B cell (primary cell): ENCODE measurements around the gene SOD3. TPM values are rescaled to one million over a fixed set of nuclear protein-coding genes. Genes with fewer than 3 reads are reported as not detected.

Experiments
- ATAC-seq: fragments of 200-7000 bp; cut with Tn5 transposase; one replicate; pipeline ENCODE4 v1.10.0; 2021; ENCODE audit warnings: low read depth, mild to moderate bottlenecking, moderate number of reproducible peaks, moderate library complexity
- CTCF ChIA-PET: fragments of 350-600 bp; sonication (Branson Sonifier 250); formaldehyde crosslinking; loops from one replicate; lab custom pipeline; 2021; ENCODE audit warnings: antibody characterized with exemption, inconsistent platforms; lab: Charles Lee
- POLR2A ChIA-PET: fragments of 350-600 bp; sonication (Branson Sonifier 250); formaldehyde crosslinking; loops from one replicate; lab custom pipeline; 2021; ENCODE audit warnings: antibody characterized with exemption; lab: Charles Lee
- DNase-seq: peaks from one replicate; pipeline ENCODE4 v3.0.0; 2013
- H2AFZ ChIP-seq: 2 replicates; pipeline ENCODE4 v1.6.1; 2012; ENCODE audit warnings: mild to moderate bottlenecking, low read depth, low read length; ENCODE audit not compliant: insufficient read depth, poor library complexity, severe bottlenecking
- H3K27ac ChIP-seq, 2 donors: 1 replicate in 1 of 2; 2 replicates in 1 of 2; pipeline ENCODE4 v1.5.1; 2012 to 2013; ENCODE audit warnings: low read length in 2 of 2, mild to moderate bottlenecking in 2 of 2, moderate library complexity in 1 of 2
- H3K27me3 ChIP-seq, 4 experiments: fragments of 200-600 bp in 1 of 4; sonication (generic) in 1 of 4; replicated peaks in 1 of 4; 1 replicate in 2 of 4; 2 replicates in 2 of 4; pipeline versions ENCODE4 v1.6.1 to v1.7.0; 2013 to 2016; ENCODE audit warnings: low read length in 3 of 4, mild to moderate bottlenecking in 2 of 4, mixed read lengths in 1 of 4, moderate library complexity in 1 of 4; ENCODE audit not compliant: insufficient read depth in 4 of 4, control insufficient read depth in 3 of 4; ENCODE audit errors: control extremely low read depth in 1 of 4
- H3K36me3 ChIP-seq, 2 experiments: replicated peaks in 1 of 2; 1 replicate in 1 of 2; 2 replicates in 1 of 2; pipeline versions ENCODE4 v1.6.1 to v1.7.1; 2013; ENCODE audit warnings: low read length in 1 of 2; ENCODE audit not compliant: insufficient read depth in 2 of 2, control insufficient read depth in 1 of 2; ENCODE audit errors: control extremely low read depth in 1 of 2, extremely low read depth in 1 of 2
- H3K4me1 ChIP-seq, 2 donors: fragments of 200-600 bp in 1 of 2; sonication (generic) in 1 of 2; 1 replicate in 1 of 2; 2 replicates in 1 of 2; pipeline versions ENCODE4 v1.5.1 to v1.6.1; 2013 to 2017; ENCODE audit warnings: low read length in 2 of 2; ENCODE audit not compliant: control insufficient read depth in 2 of 2, insufficient read depth in 2 of 2
- H3K4me2 ChIP-seq: replicated peaks from 2 replicates; pipeline ENCODE3; 2012; ENCODE audit warnings: mild to moderate bottlenecking, low read depth, low read length; ENCODE audit not compliant: poor library complexity, severe bottlenecking
- H3K4me3 ChIP-seq, 5 experiments: fragments of 200-600 bp in 1 of 5; sonication (generic) in 1 of 5; 1 replicate in 3 of 5; 2 replicates in 2 of 5; pipeline versions ENCODE4 v1.5.1 to v1.7.0; 2011 to 2016; ENCODE audit warnings: low read length in 4 of 5, mild to moderate bottlenecking in 4 of 5, low read depth in 2 of 5, control low read depth in 1 of 5, moderate library complexity in 1 of 5; ENCODE audit not compliant: insufficient read depth in 1 of 5; ENCODE audit errors: control extremely low read depth in 1 of 5, extremely low read depth in 1 of 5
- H3K79me2 ChIP-seq: fragments of 200-600 bp; sonication (generic); one replicate; pipeline ENCODE4 v1.6.0; 2016; ENCODE audit warnings: low read length; ENCODE audit not compliant: control insufficient read depth, insufficient read depth
- H3K9ac ChIP-seq: fragments of 200-600 bp; sonication (generic); 2 replicates; pipeline ENCODE4 v1.6.1; 2017; ENCODE audit warnings: mild to moderate bottlenecking, low read length, moderate library complexity
- H3K9me3 ChIP-seq, 3 donors: one replicate each; pipeline versions ENCODE4 v1.6.1 to v1.7.1; 2013; ENCODE audit warnings: low read length in 2 of 3; ENCODE audit not compliant: control insufficient read depth in 2 of 3, insufficient read depth in 1 of 3; ENCODE audit errors: control extremely low read depth in 1 of 3
- H4K20me1 ChIP-seq: 2 replicates; pipeline ENCODE4 v1.6.0; 2012; ENCODE audit warnings: mild to moderate bottlenecking, low read length; ENCODE audit not compliant: insufficient read depth, control insufficient read depth, poor library complexity, severe bottlenecking
- H3K27ac Mint-ChIP-seq: one replicate; pipeline ENCODE4 v1.8.0; 2021; ENCODE audit warnings: mixed read lengths
- H3K27me3 Mint-ChIP-seq: one replicate; pipeline ENCODE4 v1.8.0; 2021; ENCODE audit warnings: mixed read lengths
- H3K4me1 Mint-ChIP-seq: one replicate; pipeline ENCODE4 v1.8.0; 2021; ENCODE audit warnings: mixed read lengths
- H3K4me3 Mint-ChIP-seq: one replicate; pipeline ENCODE4 v1.8.0; 2021; ENCODE audit warnings: mixed read lengths
- H3K9me3 Mint-ChIP-seq: one replicate; pipeline ENCODE4 v1.8.0; 2022; ENCODE audit warnings: mixed read lengths; ENCODE audit not compliant: insufficient read depth
- CTCF ChIP-seq: fragments of 200-600 bp; IDR thresholded peaks from one replicate; pipeline ENCODE4 v1.8.0; 2022; ENCODE audit warnings: antibody characterized with exemption, mild to moderate bottlenecking
- EZH2 ChIP-seq: IDR thresholded peaks from 2 replicates; pipeline ENCODE4 v1.6.1; 2012; ENCODE audit warnings: borderline replicate concordance, low read depth, mild to moderate bottlenecking, moderate library complexity, low read length; ENCODE audit not compliant: insufficient read depth, poor library complexity, severe bottlenecking
- WGBS: methylation state at CpG from one replicate; pipeline ENCODE4 v1.1.5; 2013; ENCODE audit warnings: missing lambda C conversion rate; ENCODE audit not compliant: insufficient coverage; 5-methylcytosine and 5-hydroxymethylcytosine counted together
- intact Hi-C: fragments of 100-400 bp; cut with micrococcal nuclease; formaldehyde crosslinking; loops from one replicate; pipeline ENCODE4 v1.10.0; 2022
- polyA plus RNA-seq: library from polyadenylated mRNA; depleted of rRNA; stranded (reverse); fragments of >200 nt; gene quantifications from 2 replicates; pipeline ENCODE4 v1.2.3, GENCODE V29; 2012
- total RNA-seq, 2 donors: library from RNA; stranded (reverse); fragments of 120-200 nt in 1 of 2; gene quantifications; 1 replicate in 1 of 2; 2 replicates in 1 of 2; pipeline versions ENCODE4 v1.2.3 to v1.2.4, GENCODE V29; 2013 to 2022

Gene SOD3
- total and polyA plus RNA-seq, 2 donors (not counting 1 experiment from before 2014, with no cell fraction given), result not detected

GRCh38 chr4:24813732-24814131, 18.4 kb downstream of the SOD3 start:
- whole genome bisulfite sequencing, result no CpG with 5 or more reads among the region's 2 CpGs
- Histone ChIP-seq H3K27ac (no peak overlapping the region), H2AFZ (no peak overlapping the region), H3K4me1 (no peaks in the 10 kb centered on the region), H3K79me2 (no peaks in the 10 kb centered on the region), H3K9ac (no peak overlapping the region), H3K36me3 (no peaks in the 10 kb centered on the region), H3K4me2 (no peak overlapping the region), H3K27me3 (no peaks in the 10 kb centered on the region), H4K20me1 (no peaks in the 10 kb centered on the region), H3K4me3 (no peak overlapping the region), H3K9me3 (peaks cover 0 to 5% (median 0%) of the 10 kb centered on the region in 3 donors)
- H3K9me3 Mint-ChIP-seq, result peaks cover 2% of the 10 kb centered on the region
- H3K27ac Mint-ChIP-seq, result no peak overlapping the region
- intact Hi-C loops, result no loop called here
- POLR2A ChIA-PET, result no interaction called here
- DNase-seq (no peak), ATAC-seq (no peak)
- CTCF ChIA-PET, result no interaction called here
- no peaks in the 10 kb centered on the region for H3K4me1 Mint-ChIP-seq
- no peaks in the 10 kb centered on the region for H3K27me3 Mint-ChIP-seq
- TF ChIP-seq CTCF, result no peak
- TF ChIP-seq EZH2, result no peak
- H3K4me3 Mint-ChIP-seq, result no peak overlapping the region

- 90% methylated on average over 18 of the region's 18 CpGs for WGBS
- TF ChIP-seq EZH2, result no peak
- no peak for TF ChIP-seq CTCF
- H3K9ac ChIP-seq, result no peak overlapping the region
- Mint-ChIP-seq H3K4me1 (no peaks in the 10 kb centered on the region), H3K27ac (no peak overlapping the region), H3K27me3 (no peaks in the 10 kb centered on the region), H3K9me3 (peaks cover 2% of the 10 kb centered on the region), H3K4me3 (no peak overlapping the region)
- H4K20me1 ChIP-seq, result no peaks in the 10 kb centered on the region
- H2AFZ ChIP-seq, result no peak overlapping the region
- ChIA-PET CTCF (interaction anchor here (0.9 kb wide), 1 partner anchor 9 kb away, joined by 4 read pairs; no protein-coding TSS in a partner anchor), POLR2A (no interaction called here)
- intact Hi-C loops, result no loop called here
- H3K36me3 ChIP-seq, result no peaks in the 10 kb centered on the region
- H3K4me3 ChIP-seq, result no peak overlapping the region
- ATAC-seq (no peak), DNase-seq (no peak)
- H3K9me3 ChIP-seq, result peaks cover 0 to 5% (median 0%) of the 10 kb centered on the region in 3 donors
- H3K4me2 ChIP-seq, result no peak overlapping the region
- no peak overlapping the region for H3K27ac ChIP-seq
- H3K27me3 ChIP-seq, result no peaks in the 10 kb centered on the region
- no peaks in the 10 kb centered on the region for H3K4me1 ChIP-seq
- H3K79me2 ChIP-seq, result no peaks in the 10 kb centered on the region
These were observed 21.4 kb downstream of the SOD3 start for GRCh38 chr4:24816797-24817196.
